Measurements from ENCODE around the gene POU3F2.

The POU3F2 gene

GRCh38 chr6:98824162-98824901 lies 10.0 kb upstream of the POU3F2 start:
- ATAC-seq (replicated peaks) (peak; percentile 27), DNase-seq (no peak)
- peaks cover 0 to 3% of the 10 kb centered on the region in 2 donors for H3K9me3 Mint-ChIP-seq
- peaks cover 4% of the 10 kb centered on the region for H3K36me3 Mint-ChIP-seq (ENCODE audit: insufficient read depth)
- H3K4me1 Mint-ChIP-seq (ENCODE audit: low read depth in 2 of 2): peaks cover 22 to 27% of the 10 kb centered on the region in 2 donors
- no peak overlapping the region for H3K27ac Mint-ChIP-seq
- peaks cover 95 to 98% of the 10 kb centered on the region in 2 donors for H3K27me3 Mint-ChIP-seq
- H3K4me3 Mint-ChIP-seq: peak overlapping the region; percentile 57 to 76

GRCh38 chr6:98824902-98825599 lies 9.3 kb upstream of the POU3F2 start:
- Mint-ChIP-seq H3K9me3 (peaks cover 0 to 3% of the 10 kb centered on the region in 2 donors), H3K4me3 (peak overlapping the region; percentile 52 to 58), H3K4me1 (ENCODE audit: low read depth in 2 of 2) (peaks cover 24 to 29% of the 10 kb centered on the region in 2 donors), H3K36me3 (ENCODE audit: insufficient read depth) (peaks cover 4% of the 10 kb centered on the region), H3K27me3 (peaks cover 94 to 98% of the 10 kb centered on the region in 2 donors), H3K27ac (no peak overlapping the region)
- ATAC-seq (replicated peaks): no peak
- DNase-seq: no peak

- Mint-ChIP-seq H3K27me3 (peaks cover 98 to 99% of the 10 kb centered on the region in 2 donors), H3K4me1 (ENCODE audit: low read depth in 2 of 2) (peaks cover 25 to 29% of the 10 kb centered on the region in 2 donors), H3K36me3 (ENCODE audit: insufficient read depth) (peaks cover 4% of the 10 kb centered on the region), H3K27ac (no peak overlapping the region), H3K9me3 (peaks cover 0 to 3% of the 10 kb centered on the region in 2 donors), H3K4me3 (no peak overlapping the region)
- ATAC-seq (replicated peaks) (no peak), DNase-seq (no peak)
Measured at GRCh38 chr6:98825600-98826230, 8.7 kb upstream of the POU3F2 start.

GRCh38 chr6:98827295-98828159 lies 6.8 kb upstream of the POU3F2 start:
- ATAC-seq (replicated peaks) (no peak), DNase-seq (no peak)
- no peak overlapping the region for H3K27ac Mint-ChIP-seq
- H3K4me1 Mint-ChIP-seq (ENCODE audit: low read depth in 2 of 2): peaks cover 34 to 36% of the 10 kb centered on the region in 2 donors
- H3K27me3 Mint-ChIP-seq: peaks cover 97 to 99% of the 10 kb centered on the region in 2 donors
- no peak overlapping the region for H3K4me3 Mint-ChIP-seq
- peaks cover 0 to 3% of the 10 kb centered on the region in 2 donors for H3K9me3 Mint-ChIP-seq
- peaks cover 11% of the 10 kb centered on the region for H3K36me3 Mint-ChIP-seq (ENCODE audit: insufficient read depth)

- peaks cover 0 to 3% of the 10 kb centered on the region in 2 donors for H3K9me3 Mint-ChIP-seq
- H3K36me3 Mint-ChIP-seq (ENCODE audit: insufficient read depth): peaks cover 18% of the 10 kb centered on the region
- H3K27ac Mint-ChIP-seq: no peak overlapping the region
- H3K27me3 Mint-ChIP-seq: peaks cover 97 to 100% of the 10 kb centered on the region in 2 donors
- no peak for DNase-seq
- H3K4me1 Mint-ChIP-seq (ENCODE audit: low read depth in 2 of 2): peaks cover 40 to 42% of the 10 kb centered on the region in 2 donors
- no peak overlapping the region for H3K4me3 Mint-ChIP-seq
- ATAC-seq (replicated peaks): no peak
Measured at GRCh38 chr6:98828211-98828788, 6.1 kb upstream of the POU3F2 start.

GRCh38 chr6:98828941-98829411 lies 5.4 kb upstream of the POU3F2 start:
- Mint-ChIP-seq H3K9me3 (peaks cover 0 to 3% of the 10 kb centered on the region in 2 donors), H3K36me3 (ENCODE audit: insufficient read depth) (peaks cover 21% of the 10 kb centered on the region), H3K4me3 (no peak overlapping the region), H3K27me3 (peaks cover 97 to 100% of the 10 kb centered on the region in 2 donors), H3K4me1 (ENCODE audit: low read depth in 2 of 2) (peaks cover 41 to 42% of the 10 kb centered on the region in 2 donors), H3K27ac (no peak overlapping the region)
- DNase-seq: no peak
- ATAC-seq (replicated peaks): no peak

- Mint-ChIP-seq H3K9me3 (peaks cover 0 to 3% of the 10 kb centered on the region in 2 donors), H3K27ac (no peak overlapping the region), H3K4me3 (no peak overlapping the region), H3K36me3 (ENCODE audit: insufficient read depth) (peaks cover 20% of the 10 kb centered on the region), H3K27me3 (peaks cover 89 to 93% of the 10 kb centered on the region in 2 donors), H3K4me1 (ENCODE audit: low read depth in 2 of 2) (peaks cover 37 to 42% of the 10 kb centered on the region in 2 donors)
- no peak for DNase-seq
- ATAC-seq (replicated peaks): no peak
Measured at GRCh38 chr6:98830146-98830545, 4.2 kb upstream of the POU3F2 start.

GRCh38 chr6:98831057-98831958 lies 3.1 kb upstream of the POU3F2 start:
- peaks cover 86 to 92% of the 10 kb centered on the region in 2 donors for H3K27me3 Mint-ChIP-seq
- H3K36me3 Mint-ChIP-seq (ENCODE audit: insufficient read depth): peaks cover 23% of the 10 kb centered on the region
- H3K4me3 Mint-ChIP-seq: peak overlapping the region; percentile 57 to 74
- DNase-seq (no peak), ATAC-seq (replicated peaks) (no peak)
- H3K27ac Mint-ChIP-seq: no peak overlapping the region
- no peaks in the 10 kb centered on the region for H3K9me3 Mint-ChIP-seq
- H3K4me1 Mint-ChIP-seq (ENCODE audit: low read depth in 2 of 2): peaks cover 42 to 48% of the 10 kb centered on the region in 2 donors

GRCh38 chr6:98831959-98832283 lies 2.5 kb upstream of the POU3F2 start:
- peaks cover 86 to 92% of the 10 kb centered on the region in 2 donors for H3K27me3 Mint-ChIP-seq
- ATAC-seq (replicated peaks) (no peak), DNase-seq (no peak)
- peaks cover 43 to 49% of the 10 kb centered on the region in 2 donors for H3K4me1 Mint-ChIP-seq (ENCODE audit: low read depth in 2 of 2)
- H3K36me3 Mint-ChIP-seq (ENCODE audit: insufficient read depth): peaks cover 23% of the 10 kb centered on the region
- H3K9me3 Mint-ChIP-seq: no peaks in the 10 kb centered on the region
- H3K4me3 Mint-ChIP-seq: peak overlapping the region in 1 of 2 donors; percentile 95
- H3K27ac Mint-ChIP-seq: no peak overlapping the region

- H3K27ac Mint-ChIP-seq: peak overlapping the region in 1 of 2 donors; percentile 42
- peaks cover 23% of the 10 kb centered on the region for H3K36me3 Mint-ChIP-seq (ENCODE audit: insufficient read depth)
- no peaks in the 10 kb centered on the region for H3K9me3 Mint-ChIP-seq
- peaks cover 86 to 92% of the 10 kb centered on the region in 2 donors for H3K27me3 Mint-ChIP-seq
- H3K4me1 Mint-ChIP-seq (ENCODE audit: low read depth in 2 of 2): peaks cover 42 to 49% of the 10 kb centered on the region in 2 donors
- peak overlapping the region; percentile 89 to 95 for H3K4me3 Mint-ChIP-seq
- ATAC-seq (replicated peaks) (no peak), DNase-seq (no peak)
Measured at GRCh38 chr6:98832284-98833056, 1.9 kb upstream of the POU3F2 start.

- Mint-ChIP-seq H3K27ac (peak overlapping the region in 1 of 2 donors; percentile 42), H3K36me3 (ENCODE audit: insufficient read depth) (peaks cover 23% of the 10 kb centered on the region), H3K4me3 (peak overlapping the region; percentile 89 to 95), H3K9me3 (no peaks in the 10 kb centered on the region), H3K4me1 (ENCODE audit: low read depth in 2 of 2) (peaks cover 42 to 48% of the 10 kb centered on the region in 2 donors), H3K27me3 (peaks cover 86 to 92% of the 10 kb centered on the region in 2 donors)
- no peak for DNase-seq
- peak; percentile 46 for ATAC-seq (replicated peaks)
Measured at GRCh38 chr6:98833057-98833306, 1.4 kb upstream of the POU3F2 start.
